Right lobe of liver (tissue), 6 donors: ENCODE data around the gene GAB1. TPM values are rescaled to one million over a fixed set of nuclear protein-coding genes. Genes with fewer than 3 reads are reported as not detected.

Source experiments
- ATAC-seq, 4 donors: fragments of 200-7000 bp; cut with Tn5 transposase; one replicate each; pipeline ENCODE4 v1.9.1; 2020; ENCODE audit warnings: mild to moderate bottlenecking in 4 of 4, moderate library complexity in 4 of 4
- DNase-seq, 3 donors: peaks; one replicate each; pipeline ENCODE4 v3.0.0-alpha.2; 2020
- H3K27ac ChIP-seq, 3 donors: fragments of 200-600 bp; one replicate each; pipeline ENCODE4 v1.8.0; 2022
- H3K27me3 ChIP-seq, 2 donors: fragments of 200-600 bp; one replicate each; pipeline ENCODE4 v1.8.0; 2022
- H3K36me3 ChIP-seq, 4 donors: fragments of 200-600 bp; sonication (generic) in 1 of 4; one replicate each; pipeline versions ENCODE4 v1.5.1 to v1.8.0; 2017 to 2022; ENCODE audit warnings: control low read depth in 1 of 4
- H3K4me1 ChIP-seq, 4 donors: fragments of 200-600 bp; sonication (generic) in 1 of 4; one replicate each; pipeline versions ENCODE4 v1.5.1 to v1.8.0; 2017 to 2022; ENCODE audit warnings: control low read depth in 1 of 4
- H3K4me3 ChIP-seq, 3 donors: fragments of 200-600 bp; one replicate each; pipeline ENCODE4 v1.8.0; 2022
- H3K9me3 ChIP-seq, 4 donors: fragments of 200-600 bp; sonication (generic) in 1 of 4; one replicate each; pipeline versions ENCODE4 v1.5.1 to v1.8.0; 2017 to 2022; ENCODE audit warnings: control low read depth in 1 of 4
- POLR2A ChIP-seq: fragments of 450-650 bp; IDR thresholded peaks from one replicate; pipeline ENCODE4 v1.6.1; 2017; ENCODE audit warnings: antibody characterized with exemption, mild to moderate bottlenecking
- WGBS: methylation state at CpG from one replicate; pipeline ENCODE4 v1.1.6; 2018; ENCODE audit warnings: low coverage, low lambda C conversion rate; ENCODE audit not compliant: insufficient coverage; ENCODE audit errors: missing lambda C conversion rate; 5-methylcytosine and 5-hydroxymethylcytosine counted together
- intact Hi-C, 2 donors: fragments of 100-400 bp; cut with DNase I; formaldehyde crosslinking; loops; one replicate each; pipeline versions ENCODE4 v1.11.2 to v1.14.1; 2022
- total RNA-seq, 6 experiments: library from RNA; depleted of rRNA in 2 of 6; stranded (reverse); fragments of >200 nt in 2 of 6; fragmentation: NEBNext Ultra II Directional in 3 of 6; extraction: Animal tissue kit (Norgen Biotek cat#: 25700) in 3 of 6; gene quantifications; one replicate each; pipeline versions ENCODE4 v1.1.0 to v1.2.4, GENCODE V29; 2016 to 2023
- TF ChIP-seq, protein P1 (sequence below), 4 donors: fragments of 200-600 bp in 3 of 4; fragments of 450-650 bp in 1 of 4; IDR thresholded peaks; one replicate each; pipeline versions ENCODE4 v1.5.1 to v1.8.0; 2016 to 2022; ENCODE audit warnings: antibody characterized with exemption in 4 of 4, mild to moderate bottlenecking in 2 of 4
- donor health status: DM: no; HTN: yes; CAD: no.
- donor health status: DM: no; HTN: no; CAD: no.
- donor health status: DM: no; HTN: no; CAD: no.
- donor health status: DM: no; HTN: yes; CAD: no.
- donor health status: DM: no; HTN: yes; CAD: no.

The GAB1 gene
- total RNA-seq, 6 experiments from 2014 or later: 7.0 to 13.0 (median 9.7) TPM

DNA sequence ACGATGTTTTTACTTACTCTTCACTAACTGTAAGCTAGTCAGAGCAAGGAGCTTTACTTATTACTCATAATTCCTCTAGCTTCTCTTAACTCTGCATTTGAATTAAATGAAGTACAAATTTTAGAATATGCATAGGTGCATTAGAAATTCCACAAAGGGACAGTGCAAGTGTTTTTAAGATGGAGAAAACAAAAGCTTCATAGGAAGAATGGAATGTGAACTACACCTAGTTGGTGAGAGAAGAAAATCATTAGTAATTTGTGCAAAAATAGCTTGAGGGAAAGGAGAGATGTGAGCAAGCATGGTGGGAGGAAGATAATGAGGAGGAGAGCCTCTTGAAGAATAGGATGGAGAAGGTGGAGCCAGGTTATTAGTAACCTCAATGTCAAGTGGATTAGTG lies 99.3 kb downstream of the GAB1 start:
- intact Hi-C loops: no loop called here
- Histone ChIP-seq H3K9me3 (peaks cover 0 to under 1% (median 0%) of the 10 kb centered on the region in 4 donors), H3K4me3 (no peak overlapping the region), H3K36me3 (no peaks in the 10 kb centered on the region), H3K4me1 (no peaks in the 10 kb centered on the region), H3K27ac (no peak overlapping the region), H3K27me3 (no peaks in the 10 kb centered on the region)
- WGBS: 73% methylated on average over 1 of the region's 1 CpG
- TF ChIP-seq, protein P1, sequence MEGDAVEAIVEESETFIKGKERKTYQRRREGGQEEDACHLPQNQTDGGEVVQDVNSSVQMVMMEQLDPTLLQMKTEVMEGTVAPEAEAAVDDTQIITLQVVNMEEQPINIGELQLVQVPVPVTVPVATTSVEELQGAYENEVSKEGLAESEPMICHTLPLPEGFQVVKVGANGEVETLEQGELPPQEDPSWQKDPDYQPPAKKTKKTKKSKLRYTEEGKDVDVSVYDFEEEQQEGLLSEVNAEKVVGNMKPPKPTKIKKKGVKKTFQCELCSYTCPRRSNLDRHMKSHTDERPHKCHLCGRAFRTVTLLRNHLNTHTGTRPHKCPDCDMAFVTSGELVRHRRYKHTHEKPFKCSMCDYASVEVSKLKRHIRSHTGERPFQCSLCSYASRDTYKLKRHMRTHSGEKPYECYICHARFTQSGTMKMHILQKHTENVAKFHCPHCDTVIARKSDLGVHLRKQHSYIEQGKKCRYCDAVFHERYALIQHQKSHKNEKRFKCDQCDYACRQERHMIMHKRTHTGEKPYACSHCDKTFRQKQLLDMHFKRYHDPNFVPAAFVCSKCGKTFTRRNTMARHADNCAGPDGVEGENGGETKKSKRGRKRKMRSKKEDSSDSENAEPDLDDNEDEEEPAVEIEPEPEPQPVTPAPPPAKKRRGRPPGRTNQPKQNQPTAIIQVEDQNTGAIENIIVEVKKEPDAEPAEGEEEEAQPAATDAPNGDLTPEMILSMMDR (IDR thresholded peaks at IDR 0.05): no peak
- no peak for TF ChIP-seq POLR2A
- no peak for DNase-seq
- ATAC-seq: no peak

DNA sequence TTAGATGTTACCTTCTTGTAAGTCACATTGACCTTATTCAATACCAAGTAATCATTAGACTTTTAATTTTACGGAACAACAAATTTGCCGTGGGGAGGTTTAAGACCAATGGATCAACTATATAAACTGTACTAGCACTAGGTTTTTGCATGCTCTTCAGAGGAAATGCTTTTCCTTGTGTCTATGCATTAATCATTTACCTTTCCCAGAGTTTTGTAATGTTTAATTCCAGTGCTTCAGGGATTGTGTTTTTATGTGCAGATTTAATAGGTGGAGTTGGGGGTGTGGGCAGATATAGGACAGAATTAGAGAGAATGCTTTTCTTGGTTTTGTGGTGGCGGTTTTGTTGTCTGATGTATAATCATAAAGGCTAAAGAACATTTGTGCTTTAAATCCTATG lies 100.8 kb downstream of the GAB1 start:
- DNase-seq (no peak), ATAC-seq (no peak)
- Histone ChIP-seq H3K27ac (no peak overlapping the region), H3K4me1 (no peaks in the 10 kb centered on the region), H3K4me3 (no peak overlapping the region), H3K27me3 (no peaks in the 10 kb centered on the region), H3K9me3 (no peaks in the 10 kb centered on the region), H3K36me3 (no peaks in the 10 kb centered on the region)
- TF ChIP-seq POLR2A: no peak
- TF ChIP-seq, protein P1 (IDR thresholded peaks at IDR 0.05): no peak
- WGBS: 95% methylated on average over 3 of the region's 3 CpGs
- intact Hi-C loops: no loop called here

GRCh38 chr4:143437937-143438336 lies 101.3 kb downstream of the GAB1 start:
- ATAC-seq (no peak), DNase-seq (no peak)
- Histone ChIP-seq H3K36me3 (no peaks in the 10 kb centered on the region), H3K27me3 (no peaks in the 10 kb centered on the region), H3K27ac (no peak overlapping the region), H3K4me1 (no peaks in the 10 kb centered on the region), H3K9me3 (no peaks in the 10 kb centered on the region), H3K4me3 (no peak overlapping the region)
- WGBS: 77% methylated on average over 4 of the region's 5 CpGs
- no peak for TF ChIP-seq POLR2A
- TF ChIP-seq, protein P1 (IDR thresholded peaks at IDR 0.05): no peak
- intact Hi-C loops: no loop called here

DNA sequence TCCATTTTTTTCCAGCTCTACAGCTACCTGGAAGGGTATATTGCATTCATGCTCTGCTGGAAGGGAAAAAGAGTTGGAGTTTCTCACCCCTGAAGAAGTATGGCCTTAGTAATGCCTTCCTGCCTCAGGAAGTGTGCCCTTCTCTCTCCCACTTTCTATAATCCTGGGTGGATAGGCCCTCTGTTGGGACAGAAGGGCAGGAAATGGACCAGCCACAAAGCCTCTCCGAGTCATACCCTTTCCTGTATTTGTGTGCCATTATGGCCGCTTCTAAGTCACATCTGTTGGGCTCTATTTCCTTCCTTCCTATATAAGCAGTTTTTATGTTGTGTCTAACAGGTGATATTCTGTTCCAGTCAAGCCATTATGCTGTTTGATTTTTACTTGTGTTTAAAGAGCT lies 102.0 kb downstream of the GAB1 start:
- no peaks in the 10 kb centered on the region for H3K36me3 ChIP-seq
- H3K27ac ChIP-seq: no peak overlapping the region
- no peaks in the 10 kb centered on the region for H3K4me1 ChIP-seq
- intact Hi-C loops: no loop called here
- H3K4me3 ChIP-seq: no peak overlapping the region
- WGBS: 92% methylated on average over 2 of the region's 2 CpGs
- TF ChIP-seq POLR2A: no peak
- TF ChIP-seq, protein P1 (IDR thresholded peaks at IDR 0.05): no peak
- no peak for DNase-seq
- H3K9me3 ChIP-seq: no peaks in the 10 kb centered on the region
- H3K27me3 ChIP-seq: no peaks in the 10 kb centered on the region
- no peak for ATAC-seq

GRCh38 chr4:143441109-143441508 lies 104.4 kb downstream of the GAB1 start:
- H3K4me1 ChIP-seq: no peaks in the 10 kb centered on the region
- intact Hi-C loops: no loop called here
- no peak overlapping the region for H3K4me3 ChIP-seq
- ATAC-seq: no peak
- no peak for DNase-seq
- no peaks in the 10 kb centered on the region for H3K36me3 ChIP-seq
- H3K27me3 ChIP-seq: no peaks in the 10 kb centered on the region
- H3K27ac ChIP-seq: no peak overlapping the region
- TF ChIP-seq POLR2A: no peak
- TF ChIP-seq, protein P1 (IDR thresholded peaks at IDR 0.05): no peak
- no peaks in the 10 kb centered on the region for H3K9me3 ChIP-seq
